ENCODE results near the gene IL36A. TPM values are rescaled to one million over a fixed set of nuclear protein-coding genes. Genes with fewer than 3 reads are reported as not detected.

The IL36A gene
- polyA plus RNA-seq, 1 of the 3 experiments (the other 2 are of a cell fraction): not detected

DNA sequence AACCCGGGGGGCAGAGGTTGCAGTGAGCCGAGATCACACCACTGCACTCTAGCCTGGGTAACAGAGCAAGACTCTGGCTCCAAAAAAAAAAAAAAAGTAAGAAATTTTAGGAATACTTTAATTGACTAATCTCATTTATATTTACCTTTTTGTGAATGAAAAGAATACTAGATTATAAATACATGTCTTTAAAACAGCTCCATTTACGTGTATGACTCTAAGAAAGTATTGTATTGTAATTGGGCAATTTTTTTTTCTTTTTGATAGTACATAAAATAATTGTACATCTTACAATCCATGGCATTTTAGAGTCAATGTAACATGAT is 8.0 kb downstream of the IL36A start:
- no peaks in the 10 kb centered on the region for H4K20me1 ChIP-seq (ENCODE audit: insufficient read depth)
- H3K27me3 ChIP-seq (ENCODE audit: insufficient read depth): no peaks in the 10 kb centered on the region; the same call in 1 of the 2 replicates
- DNase-seq: no peak
- no peaks in the 10 kb centered on the region for H3K4me1 ChIP-seq (ENCODE audit: control insufficient read depth in 1 of 2, insufficient read depth in 2 of 2, low read depth in 1 of 2, low read length in 1 of 2)
- H3K9ac ChIP-seq: no peak overlapping the region
- H3K36me3 ChIP-seq (replicated peaks in 1 of 2; ENCODE audit: control insufficient read depth in 1 of 2, insufficient read depth in 2 of 2, low read length in 1 of 2): no peaks in the 10 kb centered on the region
- H3K4me2 ChIP-seq: no peak overlapping the region
- no peaks in the 10 kb centered on the region for H3F3A ChIP-seq (replicated peaks; ENCODE audit: insufficient read depth)
- no peaks in the 10 kb centered on the region for H3K9me2 ChIP-seq
- no peak overlapping the region for H3K27ac ChIP-seq (ENCODE audit: low read depth in 2 of 2, low read length in 1 of 2)
- H3K79me2 ChIP-seq (ENCODE audit: insufficient read depth): no peaks in the 10 kb centered on the region
- TF ChIP-seq JUND (IDR thresholded peaks at IDR 0.05) (no peak), FOSL2 (IDR thresholded peaks at IDR 0.05; ENCODE audit: borderline replicate concordance, low read depth) (no peak), EP300 (IDR thresholded peaks at IDR 0.05; ENCODE audit: borderline replicate concordance in 1 of 2, low read depth in 1 of 2, low read length in 1 of 2) (no peak), YY1 (IDR thresholded peaks at IDR 0.05; ENCODE audit: low read depth) (no peak), MXI1 (IDR thresholded peaks at IDR 0.05; ENCODE audit: low read depth, low read length) (no peak)
- TF ChIP-seq, protein P1, sequence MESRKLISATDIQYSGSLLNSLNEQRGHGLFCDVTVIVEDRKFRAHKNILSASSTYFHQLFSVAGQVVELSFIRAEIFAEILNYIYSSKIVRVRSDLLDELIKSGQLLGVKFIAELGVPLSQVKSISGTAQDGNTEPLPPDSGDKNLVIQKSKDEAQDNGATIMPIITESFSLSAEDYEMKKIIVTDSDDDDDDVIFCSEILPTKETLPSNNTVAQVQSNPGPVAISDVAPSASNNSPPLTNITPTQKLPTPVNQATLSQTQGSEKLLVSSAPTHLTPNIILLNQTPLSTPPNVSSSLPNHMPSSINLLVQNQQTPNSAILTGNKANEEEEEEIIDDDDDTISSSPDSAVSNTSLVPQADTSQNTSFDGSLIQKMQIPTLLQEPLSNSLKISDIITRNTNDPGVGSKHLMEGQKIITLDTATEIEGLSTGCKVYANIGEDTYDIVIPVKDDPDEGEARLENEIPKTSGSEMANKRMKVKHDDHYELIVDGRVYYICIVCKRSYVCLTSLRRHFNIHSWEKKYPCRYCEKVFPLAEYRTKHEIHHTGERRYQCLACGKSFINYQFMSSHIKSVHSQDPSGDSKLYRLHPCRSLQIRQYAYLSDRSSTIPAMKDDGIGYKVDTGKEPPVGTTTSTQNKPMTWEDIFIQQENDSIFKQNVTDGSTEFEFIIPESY (IDR thresholded peaks at IDR 0.05; ENCODE audit: borderline replicate concordance, low read depth): no peak
- CTCF ChIA-PET: no interaction called here
- no peak overlapping the region for H2AFZ ChIP-seq (ENCODE audit: low read depth)
- no peaks in the 10 kb centered on the region for H3K9me3 ChIP-seq
- no peak overlapping the region for H3K4me3 ChIP-seq (ENCODE audit: low read depth in 2 of 2, low read length in 1 of 2)
- POLR2A ChIA-PET: no interaction called here
- 10% methylated on average over 3 of the region's 3 CpGs for WGBS (ENCODE audit: low lambda C conversion rate)

- POLR2A ChIA-PET: no interaction called here
- Histone ChIP-seq H3K27ac (ENCODE audit: low read depth in 2 of 2, low read length in 1 of 2) (no peak overlapping the region), H3K27me3 (ENCODE audit: insufficient read depth) (no peaks in the 10 kb centered on the region; the same call in 1 of the 2 replicates), H3K9ac (no peak overlapping the region), H3K4me3 (ENCODE audit: low read depth in 2 of 2, low read length in 1 of 2) (no peak overlapping the region), H3K36me3 (replicated peaks in 1 of 2; ENCODE audit: control insufficient read depth in 1 of 2, insufficient read depth in 2 of 2, low read length in 1 of 2) (no peaks in the 10 kb centered on the region), H3K4me2 (no peak overlapping the region), H3K4me1 (ENCODE audit: control insufficient read depth in 1 of 2, insufficient read depth in 2 of 2, low read depth in 1 of 2, low read length in 1 of 2) (no peaks in the 10 kb centered on the region), H2AFZ (ENCODE audit: low read depth) (no peak overlapping the region), H4K20me1 (ENCODE audit: insufficient read depth) (no peaks in the 10 kb centered on the region), H3K79me2 (ENCODE audit: insufficient read depth) (no peaks in the 10 kb centered on the region), H3F3A (replicated peaks; ENCODE audit: insufficient read depth) (no peaks in the 10 kb centered on the region), H3K9me2 (no peaks in the 10 kb centered on the region), H3K9me3 (no peaks in the 10 kb centered on the region)
- 38% methylated on average over 2 of the region's 2 CpGs for WGBS (ENCODE audit: low lambda C conversion rate)
- CTCF ChIA-PET: no interaction called here
- TF ChIP-seq CHD2 (IDR thresholded peaks at IDR 0.05; ENCODE audit: low read length, partially characterized antibody) (no peak), USF2 (IDR thresholded peaks at IDR 0.05; ENCODE audit: borderline replicate concordance, low read depth, low read length) (no peak), GATA2 (CRISPR knock-in tag; IDR thresholded peaks at IDR 0.05) (no peak), NRF1 (IDR thresholded peaks at IDR 0.05; ENCODE audit: low read depth, low read length) (no peak)
- TF ChIP-seq, protein P2, sequence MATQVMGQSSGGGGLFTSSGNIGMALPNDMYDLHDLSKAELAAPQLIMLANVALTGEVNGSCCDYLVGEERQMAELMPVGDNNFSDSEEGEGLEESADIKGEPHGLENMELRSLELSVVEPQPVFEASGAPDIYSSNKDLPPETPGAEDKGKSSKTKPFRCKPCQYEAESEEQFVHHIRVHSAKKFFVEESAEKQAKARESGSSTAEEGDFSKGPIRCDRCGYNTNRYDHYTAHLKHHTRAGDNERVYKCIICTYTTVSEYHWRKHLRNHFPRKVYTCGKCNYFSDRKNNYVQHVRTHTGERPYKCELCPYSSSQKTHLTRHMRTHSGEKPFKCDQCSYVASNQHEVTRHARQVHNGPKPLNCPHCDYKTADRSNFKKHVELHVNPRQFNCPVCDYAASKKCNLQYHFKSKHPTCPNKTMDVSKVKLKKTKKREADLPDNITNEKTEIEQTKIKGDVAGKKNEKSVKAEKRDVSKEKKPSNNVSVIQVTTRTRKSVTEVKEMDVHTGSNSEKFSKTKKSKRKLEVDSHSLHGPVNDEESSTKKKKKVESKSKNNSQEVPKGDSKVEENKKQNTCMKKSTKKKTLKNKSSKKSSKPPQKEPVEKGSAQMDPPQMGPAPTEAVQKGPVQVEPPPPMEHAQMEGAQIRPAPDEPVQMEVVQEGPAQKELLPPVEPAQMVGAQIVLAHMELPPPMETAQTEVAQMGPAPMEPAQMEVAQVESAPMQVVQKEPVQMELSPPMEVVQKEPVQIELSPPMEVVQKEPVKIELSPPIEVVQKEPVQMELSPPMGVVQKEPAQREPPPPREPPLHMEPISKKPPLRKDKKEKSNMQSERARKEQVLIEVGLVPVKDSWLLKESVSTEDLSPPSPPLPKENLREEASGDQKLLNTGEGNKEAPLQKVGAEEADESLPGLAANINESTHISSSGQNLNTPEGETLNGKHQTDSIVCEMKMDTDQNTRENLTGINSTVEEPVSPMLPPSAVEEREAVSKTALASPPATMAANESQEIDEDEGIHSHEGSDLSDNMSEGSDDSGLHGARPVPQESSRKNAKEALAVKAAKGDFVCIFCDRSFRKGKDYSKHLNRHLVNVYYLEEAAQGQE (IDR thresholded peaks at IDR 0.05; ENCODE audit: low read depth, low read length): no peak
- TF ChIP-seq, protein P1 (IDR thresholded peaks at IDR 0.05; ENCODE audit: borderline replicate concordance, low read depth): no peak
- no peak for DNase-seq
Observed at GRCh38 chr2:113014067-113014466, 8.8 kb downstream of the IL36A start.
